H1 (cell line): ENCODE data around the gene SGO2. TPM values are rescaled to one million over a fixed set of nuclear protein-coding genes. Genes with fewer than 3 reads are reported as not detected.
A peak's percentile ranks its signal among the peaks of the same experiment; 100 is the strongest.

Source experiments
- CHD1 ChIP-seq: IDR thresholded peaks from 2 replicates; pipeline ENCODE4 v1.6.1; 2012; ENCODE audit warnings: low read depth, low read length, improper control_type of control experiment
- CTCF ChIP-seq, 3 experiments: IDR thresholded peaks; 1 replicate in 2 of 3; 2 replicates in 1 of 3; pipeline versions ENCODE4 v1.5.1 to v1.6.1; 2011; ENCODE audit warnings: low read length in 3 of 3, mild to moderate bottlenecking in 3 of 3, inconsistent platforms in 2 of 3, low read depth in 1 of 3, moderate library complexity in 1 of 3; ENCODE audit not compliant: insufficient read depth in 1 of 3; ENCODE audit errors: control extremely low read depth in 1 of 3
- HDAC2 ChIP-seq, 2 experiments: fragments of 300-600 bp in 1 of 2; sonication (generic) in 1 of 2; IDR thresholded peaks; 2 replicates each; pipeline ENCODE4 v1.6.1; 2011 to 2012; ENCODE audit warnings: low read depth in 2 of 2, low read length in 2 of 2, mild to moderate bottlenecking in 2 of 2, moderate library complexity in 2 of 2, borderline replicate concordance in 1 of 2, inconsistent platforms in 1 of 2
- MAX ChIP-seq: IDR thresholded peaks from 2 replicates; pipeline ENCODE4 v1.6.1; 2012; ENCODE audit warnings: inconsistent platforms
- POU5F1 ChIP-seq: IDR thresholded peaks from 2 replicates; pipeline ENCODE4 v1.6.1; 2011; ENCODE audit warnings: low read depth, mild to moderate bottlenecking, low read length, moderate library complexity
- SUZ12 ChIP-seq: fragments of 200-600 bp; sonication (generic); IDR thresholded peaks from 2 replicates; pipeline ENCODE4 v1.6.1; 2012; ENCODE audit warnings: mild to moderate bottlenecking, inconsistent platforms, low read length, moderate library complexity, mixed read lengths
- TAF7 ChIP-seq: optimal IDR thresholded peaks from 2 replicates; pipeline ENCODE3; 2011; ENCODE audit warnings: low read depth, mild to moderate bottlenecking, inconsistent platforms, low read length, moderate library complexity, borderline replicate concordance
- TEAD4 ChIP-seq: IDR thresholded peaks from 2 replicates; pipeline ENCODE4 v1.6.1; 2012; ENCODE audit warnings: low read depth, low read length, inconsistent platforms, mixed read lengths
- polyA plus RNA-seq, 7 experiments: library from polyadenylated mRNA; depleted of rRNA in 3 of 7; stranded (reverse) in 5 of 7; unstranded in 2 of 7; fragments of >200 nt in 5 of 7; fragments of 200-250 nt in 2 of 7; gene quantifications; 1 replicate in 5 of 7; 2 replicates in 1 of 7; 4 replicates in 1 of 7; pipeline versions ENCODE4 v1.2.1 to v1.2.3, GENCODE V29; 2011 to 2013; ENCODE audit warnings: missing spikeins in 2 of 7, mixed read lengths in 2 of 7
- total RNA-seq: library from RNA; stranded (reverse); fragmentation: NEBNext Ultra II Directional; extraction: Animal tissue kit (Norgen Biotek cat#: 25700); gene quantifications from 2 replicates; pipeline ENCODE4 v1.2.1, GENCODE V29; 2021

SGO2 gene
- total and polyA plus RNA-seq, 2 of the 8 experiments (the other 6 are each of a cell fraction or from before 2014, with no cell fraction given) = 2.4 to 33.2 TPM

GRCh38 chr2:200509612-200510433 lies 16.2 kb upstream of the SGO2 start, which contains the start of gene KCTD18 (continued):
- TF ChIP-seq HDAC2 (IDR thresholded peaks at IDR 0.05; ENCODE audit: borderline replicate concordance in 1 of 2, low read depth in 2 of 2, low read length in 2 of 2) (peak; percentile 91 to 99; a peak in 2 of 4 replicates), SUZ12 (0 out of 2 replicates have a peak, but pooled peaks have one; percentile 37), TAF7 (peak; percentile 66), TEAD4 (no peak), CHD1 (no peak), MAX (peak; percentile 46; the same call in 1 of the 2 replicates), CTCF (IDR thresholded peaks at IDR 0.05; ENCODE audit: control extremely low read depth in 1 of 3, insufficient read depth in 1 of 3, low read depth in 1 of 3, low read length in 3 of 3) (peak; percentile 74 to 83 (median 75)), POU5F1 (no peak)
